Mesothelial cell of epicardium (in vitro differentiated cells): ENCODE data around the gene CD72. TPM values are rescaled to one million over a fixed set of nuclear protein-coding genes. Genes with fewer than 3 reads are reported as not detected.
"Not testable (repeated sequence)": the region's sequence is repeated elsewhere in the genome, so short reads cannot be mapped to it uniquely, and the experiment has no call there.

Experiments used
- DNase-seq, 2 experiments: peaks; one replicate each; pipeline ENCODE4 v3.0.0; 2021; ENCODE audit warnings: low spot score in 2 of 2; ENCODE audit not compliant: unreplicated experiment in 2 of 2
- H3K27ac Mint-ChIP-seq: 2 replicates; pipeline ENCODE4 v1.8.0; 2021; ENCODE audit warnings: mixed read lengths
- H3K27me3 Mint-ChIP-seq: 2 replicates; pipeline ENCODE4 v1.8.0; 2021; ENCODE audit warnings: low read depth, mixed read lengths
- H3K36me3 Mint-ChIP-seq: 2 replicates; pipeline ENCODE4 v1.8.0; 2021; ENCODE audit warnings: mixed read lengths
- H3K4me1 Mint-ChIP-seq: 2 replicates; pipeline ENCODE4 v1.8.0; 2021; ENCODE audit warnings: mixed read lengths
- H3K4me3 Mint-ChIP-seq: 2 replicates; pipeline ENCODE4 v1.8.0; 2021; ENCODE audit warnings: mild to moderate bottlenecking, moderate library complexity, mixed read lengths
- H3K9me3 Mint-ChIP-seq: 2 replicates; pipeline ENCODE4 v1.8.0; 2021; ENCODE audit warnings: mixed read lengths
- total RNA-seq: library from RNA; stranded (reverse); gene quantifications from 3 replicates; pipeline ENCODE4 v1.2.1, GENCODE V29; 2021
- TF ChIP-seq, protein P1 (sequence below): fragments of 200-600 bp; sonication (generic); IDR thresholded peaks from one replicate; pipeline ENCODE4 v1.5.0; 2021; ENCODE audit warnings: antibody characterized with exemption; ENCODE audit not compliant: unreplicated experiment

The CD72 gene
- total RNA-seq, 1 donor from 2014 or later = 4.2 TPM

DNA sequence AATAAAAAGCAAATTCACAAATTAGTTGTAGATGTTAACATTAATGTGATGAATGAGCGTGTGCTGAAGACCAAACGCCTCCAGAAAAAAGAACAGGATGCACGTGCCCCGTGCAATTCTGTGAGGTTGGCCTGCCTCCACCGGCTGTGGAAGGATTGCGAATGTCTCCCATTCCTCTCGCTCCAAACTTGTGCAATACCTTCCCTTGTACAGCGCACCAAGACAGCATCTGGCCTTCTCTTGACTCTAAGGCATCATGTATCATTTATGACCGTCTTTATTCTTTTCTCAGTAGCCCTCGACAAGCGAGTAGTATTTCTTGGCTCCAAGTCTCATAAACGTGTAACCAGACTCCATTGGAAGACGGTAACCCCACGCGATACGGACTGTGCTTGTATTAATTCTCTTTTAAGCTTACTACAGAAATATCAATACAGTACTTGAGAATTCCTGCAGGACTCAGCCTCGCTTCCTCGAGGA lies 14.7 kb downstream of the CD72 start:
- peaks cover 9% of the 10 kb centered on the region for H3K36me3 Mint-ChIP-seq
- no peaks in the 10 kb centered on the region for H3K9me3 Mint-ChIP-seq
- no peak for DNase-seq
- TF ChIP-seq, protein P1, sequence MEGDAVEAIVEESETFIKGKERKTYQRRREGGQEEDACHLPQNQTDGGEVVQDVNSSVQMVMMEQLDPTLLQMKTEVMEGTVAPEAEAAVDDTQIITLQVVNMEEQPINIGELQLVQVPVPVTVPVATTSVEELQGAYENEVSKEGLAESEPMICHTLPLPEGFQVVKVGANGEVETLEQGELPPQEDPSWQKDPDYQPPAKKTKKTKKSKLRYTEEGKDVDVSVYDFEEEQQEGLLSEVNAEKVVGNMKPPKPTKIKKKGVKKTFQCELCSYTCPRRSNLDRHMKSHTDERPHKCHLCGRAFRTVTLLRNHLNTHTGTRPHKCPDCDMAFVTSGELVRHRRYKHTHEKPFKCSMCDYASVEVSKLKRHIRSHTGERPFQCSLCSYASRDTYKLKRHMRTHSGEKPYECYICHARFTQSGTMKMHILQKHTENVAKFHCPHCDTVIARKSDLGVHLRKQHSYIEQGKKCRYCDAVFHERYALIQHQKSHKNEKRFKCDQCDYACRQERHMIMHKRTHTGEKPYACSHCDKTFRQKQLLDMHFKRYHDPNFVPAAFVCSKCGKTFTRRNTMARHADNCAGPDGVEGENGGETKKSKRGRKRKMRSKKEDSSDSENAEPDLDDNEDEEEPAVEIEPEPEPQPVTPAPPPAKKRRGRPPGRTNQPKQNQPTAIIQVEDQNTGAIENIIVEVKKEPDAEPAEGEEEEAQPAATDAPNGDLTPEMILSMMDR = no peak
- H3K27ac Mint-ChIP-seq = peak overlapping the region; percentile 98
- peaks cover 29% of the 10 kb centered on the region for H3K4me1 Mint-ChIP-seq
- H3K4me3 Mint-ChIP-seq = peak overlapping the region; percentile 92
- H3K27me3 Mint-ChIP-seq = no peaks in the 10 kb centered on the region

DNA sequence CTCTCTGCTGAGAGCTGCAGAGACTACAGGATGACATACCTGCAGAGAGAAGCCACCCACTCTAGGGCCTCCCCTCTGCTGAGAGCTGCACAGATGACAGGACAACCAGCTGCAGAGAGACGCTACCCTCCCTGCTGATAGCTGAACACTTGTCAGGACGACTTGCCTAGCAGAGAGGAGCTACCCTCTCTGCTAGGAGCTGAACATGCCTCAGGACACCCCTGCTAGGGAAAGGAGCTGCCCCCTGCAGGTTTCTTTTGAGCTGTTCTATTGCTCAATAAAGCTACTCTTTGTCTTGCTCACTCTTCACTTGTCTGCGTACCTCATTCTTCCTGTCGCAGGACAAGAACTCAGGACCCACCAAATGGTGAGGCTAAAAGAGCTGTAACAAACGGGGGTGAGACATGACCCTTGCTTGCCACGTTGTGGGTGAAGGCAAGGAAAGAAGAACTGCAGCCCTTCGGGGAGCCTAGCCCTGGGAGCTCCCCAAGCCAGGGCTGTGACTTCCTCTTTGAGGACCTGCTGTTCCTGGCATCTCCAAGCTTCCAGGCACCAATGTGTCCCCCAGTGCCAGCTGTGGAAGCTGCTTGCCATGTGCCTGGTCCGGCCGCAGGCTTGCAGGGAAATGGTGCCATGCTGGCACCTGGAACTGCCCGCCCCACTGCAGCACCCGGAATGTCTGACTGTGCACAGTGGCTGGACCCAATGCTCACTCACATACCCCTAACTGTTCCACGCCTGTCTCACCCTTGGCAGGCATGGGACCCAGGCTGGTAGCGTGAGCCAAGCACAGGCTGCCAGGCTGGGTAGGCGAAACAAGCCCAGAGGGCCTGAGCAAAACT lies 18.2 kb downstream of the CD72 start:
- no peak overlapping the region for H3K4me3 Mint-ChIP-seq

DNA sequence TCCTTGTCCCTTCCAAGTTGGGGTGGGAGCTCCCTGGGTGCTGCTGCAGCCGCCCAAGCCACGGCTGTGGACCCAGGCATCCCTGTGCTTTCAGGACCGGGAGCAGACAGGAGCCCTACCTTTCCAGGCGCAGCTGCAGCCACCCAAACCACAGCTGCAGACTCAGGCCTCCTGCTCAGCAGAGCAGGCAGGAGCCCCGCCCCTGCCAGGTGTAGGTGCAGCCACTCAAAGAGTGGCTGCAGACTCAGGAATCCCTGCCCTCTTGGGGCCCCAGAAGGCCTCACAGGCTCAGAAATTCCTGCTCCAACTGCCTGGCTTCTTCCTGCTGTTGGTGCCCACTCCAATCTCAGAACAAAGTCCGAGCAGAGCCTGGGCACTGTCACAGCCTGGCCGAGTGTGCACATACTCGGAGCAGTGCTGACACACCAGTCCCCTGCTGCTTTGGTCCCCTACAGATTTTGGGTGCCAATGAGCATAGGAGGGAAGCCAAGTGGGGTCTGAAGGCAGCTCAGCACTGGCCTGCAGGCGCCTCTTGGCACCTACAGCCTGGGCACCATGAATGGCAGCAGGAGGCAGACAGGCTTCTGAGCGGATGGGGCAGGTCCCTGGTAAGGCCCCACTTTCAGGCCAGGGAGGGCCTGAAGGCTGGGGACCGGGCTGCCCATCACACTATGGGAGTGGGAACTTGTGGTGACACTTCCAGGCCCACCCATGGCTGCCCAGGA lies 19.2 kb downstream of the CD72 start:
- DNase-seq = no peak

More for the DNA sequence above, 18.2 kb downstream of the CD72 start:
- peaks cover 4% of the 10 kb centered on the region for H3K9me3 Mint-ChIP-seq
- peaks cover 19% of the 10 kb centered on the region for H3K4me1 Mint-ChIP-seq
- peaks cover 5% of the 10 kb centered on the region for H3K36me3 Mint-ChIP-seq
- H3K27me3 Mint-ChIP-seq = no peaks in the 10 kb centered on the region
- TF ChIP-seq, protein P1 = no peak
- H3K27ac Mint-ChIP-seq = no peak overlapping the region
- no peak for DNase-seq

DNA sequence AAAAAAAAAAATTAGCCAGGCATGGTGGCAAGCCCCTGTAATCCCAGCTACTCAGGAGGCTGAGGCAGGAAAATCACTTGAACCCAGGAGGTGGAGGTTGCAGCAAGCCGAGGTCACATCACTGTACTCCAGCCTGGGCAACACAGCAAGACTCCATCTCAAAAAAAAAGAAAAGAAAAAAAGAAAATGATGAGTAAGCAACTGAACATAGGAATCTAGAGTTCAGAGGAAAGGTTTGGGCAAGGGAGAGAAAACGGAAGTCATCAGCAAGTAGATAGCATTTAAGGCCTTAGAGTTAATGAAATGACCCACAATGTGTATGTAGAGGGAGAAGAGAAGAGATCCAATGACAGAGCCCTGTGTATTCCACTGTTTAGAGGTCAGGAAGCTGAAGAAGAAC lies 21.3 kb downstream of the CD72 start:
- H3K27ac Mint-ChIP-seq, H3K4me1 Mint-ChIP-seq, DNase-seq, H3K4me3 Mint-ChIP-seq, H3K27me3 Mint-ChIP-seq: not testable (repeated sequence)
- H3K9me3 Mint-ChIP-seq = peaks cover 25% of the 10 kb centered on the region
- H3K36me3 Mint-ChIP-seq = peaks cover 16% of the 10 kb centered on the region

More for the DNA sequence above, 19.2 kb downstream of the CD72 start:
- Mint-ChIP-seq H3K4me3 (no peak overlapping the region), H3K27ac (no peak overlapping the region), H3K27me3 (no peaks in the 10 kb centered on the region), H3K4me1 (peaks cover 15% of the 10 kb centered on the region), H3K9me3 (peaks cover 9% of the 10 kb centered on the region), H3K36me3 (peaks cover 10% of the 10 kb centered on the region)
- TF ChIP-seq, protein P1 = no peak

DNA sequence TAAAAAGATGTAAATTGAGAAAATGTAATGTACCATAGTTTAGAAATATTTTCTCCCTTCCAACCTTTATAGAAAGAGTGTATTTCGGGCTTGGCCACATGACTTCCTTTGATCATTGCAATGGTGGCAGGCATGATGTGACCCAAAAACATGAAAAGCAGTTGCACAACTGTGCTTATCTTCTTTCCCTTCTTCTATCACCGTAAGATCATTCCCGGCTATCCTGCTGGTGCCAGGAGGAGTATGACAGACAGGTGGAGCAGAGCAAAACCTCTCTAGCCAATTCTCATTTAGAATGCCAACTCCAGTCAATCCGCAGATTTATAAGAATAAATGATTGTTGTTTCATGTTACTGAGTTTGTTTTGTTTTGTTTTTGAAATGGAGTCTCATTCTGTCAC lies 23.7 kb downstream of the CD72 start:
- no peak overlapping the region for H3K4me3 Mint-ChIP-seq
- no peak overlapping the region for H3K27ac Mint-ChIP-seq
- no peak for DNase-seq
- H3K36me3 Mint-ChIP-seq = peaks cover 17% of the 10 kb centered on the region
- peaks cover 25% of the 10 kb centered on the region for H3K9me3 Mint-ChIP-seq
- no peaks in the 10 kb centered on the region for H3K4me1 Mint-ChIP-seq
- TF ChIP-seq, protein P1 = no peak
- no peaks in the 10 kb centered on the region for H3K27me3 Mint-ChIP-seq

DNA sequence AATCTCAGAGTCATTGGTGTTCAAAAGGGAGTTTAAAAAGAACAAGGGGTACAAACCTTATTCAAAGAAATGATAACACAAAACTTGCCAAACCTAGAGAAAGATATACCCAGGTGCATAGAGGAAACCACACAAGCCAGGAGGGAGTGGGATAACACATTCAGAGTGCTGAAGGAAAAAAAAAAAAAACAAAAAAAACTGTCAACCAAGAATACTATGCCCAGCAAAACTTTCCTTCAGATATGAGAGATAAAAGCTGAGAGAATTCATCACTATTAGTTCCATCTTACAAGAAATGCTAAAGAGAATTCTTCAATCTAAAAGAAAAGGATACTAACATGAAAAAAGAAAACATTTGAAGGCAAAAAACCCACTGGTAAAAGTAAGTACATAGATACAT lies 24.6 kb downstream of the CD72 start:
- no peak for DNase-seq
- H3K36me3 Mint-ChIP-seq = peaks cover 22% of the 10 kb centered on the region
- TF ChIP-seq, protein P1 = no peak
- no peaks in the 10 kb centered on the region for H3K4me1 Mint-ChIP-seq
- H3K27ac Mint-ChIP-seq = no peak overlapping the region
- no peaks in the 10 kb centered on the region for H3K27me3 Mint-ChIP-seq
- H3K9me3 Mint-ChIP-seq = peaks cover 29% of the 10 kb centered on the region
- no peak overlapping the region for H3K4me3 Mint-ChIP-seq

DNA sequence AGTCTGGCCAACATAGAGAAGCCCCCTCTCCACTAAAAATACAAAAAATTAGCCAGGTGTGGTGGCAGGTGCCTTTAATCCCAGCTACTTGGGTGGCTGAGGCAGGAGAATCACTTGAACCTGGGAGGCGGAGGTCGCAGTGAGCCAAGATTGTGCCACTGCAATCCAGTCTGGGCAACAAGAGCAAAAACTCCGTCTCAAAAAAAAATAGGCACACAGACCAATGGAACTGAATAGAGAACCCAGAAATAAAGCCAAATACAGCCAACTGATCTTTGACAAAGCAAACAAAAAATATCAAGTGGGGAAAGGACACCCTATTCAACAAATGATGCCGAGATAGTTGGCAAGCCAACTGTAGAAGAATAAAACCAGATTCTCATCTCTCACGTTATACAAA lies 29.7 kb downstream of the CD72 start:
- not testable (repeated sequence) for H3K4me3 Mint-ChIP-seq, H3K4me1 Mint-ChIP-seq, H3K27ac Mint-ChIP-seq, DNase-seq, H3K27me3 Mint-ChIP-seq
- Mint-ChIP-seq H3K36me3 (peaks cover 14% of the 10 kb centered on the region), H3K9me3 (peaks cover 40% of the 10 kb centered on the region)

DNA sequence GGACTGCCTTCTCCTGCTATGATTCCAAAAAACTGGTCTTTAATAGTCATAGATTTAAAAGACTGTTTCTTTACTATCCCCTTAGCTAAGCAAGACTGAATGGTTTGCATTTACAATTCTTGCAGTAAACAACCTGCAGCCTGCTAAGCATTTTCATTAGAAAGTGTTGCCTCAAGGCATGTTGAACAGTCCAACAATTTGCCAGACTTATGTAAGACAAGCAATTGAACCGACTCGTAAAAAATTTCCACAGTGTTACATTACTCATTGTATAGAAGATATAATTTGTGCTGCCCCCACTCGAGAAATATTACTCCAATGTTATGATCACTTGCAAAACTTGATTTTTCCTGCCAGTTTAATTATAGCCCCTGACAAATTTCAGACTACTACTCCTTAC lies 33.5 kb downstream of the CD72 start:
- not testable (repeated sequence) for H3K4me1 Mint-ChIP-seq, DNase-seq, H3K27ac Mint-ChIP-seq

More for the DNA sequence above, 33.5 kb downstream of the CD72 start:
- not testable (repeated sequence) for H3K27me3 Mint-ChIP-seq, H3K4me3 Mint-ChIP-seq
- Mint-ChIP-seq H3K9me3 (peaks cover 42% of the 10 kb centered on the region), H3K36me3 (peaks cover 16% of the 10 kb centered on the region)
